Nephron progenitor cell (in vitro differentiated cells): Measurements from ENCODE around the gene RNASE7.

Experiments used
- DNase-seq: peaks from one replicate; pipeline ENCODE4 v3.0.0; 2021
- H3K27ac Mint-ChIP-seq: 2 replicates; pipeline ENCODE4 v1.8.0; 2021; ENCODE audit warnings: mild to moderate bottlenecking, moderate library complexity, mixed read lengths
- H3K27me3 Mint-ChIP-seq: 2 replicates; pipeline ENCODE4 v1.8.0; 2021; ENCODE audit warnings: mild to moderate bottlenecking, low read depth, mixed read lengths; ENCODE audit not compliant: poor library complexity
- H3K36me3 Mint-ChIP-seq: 2 replicates; pipeline ENCODE4 v1.8.0; 2021; ENCODE audit warnings: low read depth, mixed read lengths
- H3K4me1 Mint-ChIP-seq: 2 replicates; pipeline ENCODE4 v1.8.0; 2021; ENCODE audit warnings: mixed read lengths
- H3K4me3 Mint-ChIP-seq: 2 replicates; pipeline ENCODE4 v1.8.0; 2021; ENCODE audit warnings: mild to moderate bottlenecking, moderate library complexity, mixed read lengths
- H3K9me3 Mint-ChIP-seq: 2 replicates; pipeline ENCODE4 v1.8.0; 2021; ENCODE audit warnings: mild to moderate bottlenecking, moderate library complexity, mixed read lengths
- TF ChIP-seq, protein P1 (sequence below): fragments of 200-600 bp; sonication (generic); IDR thresholded peaks from 2 replicates; pipeline ENCODE4 v1.5.0; 2021; ENCODE audit warnings: antibody characterized with exemption

RNASE7 gene

DNA sequence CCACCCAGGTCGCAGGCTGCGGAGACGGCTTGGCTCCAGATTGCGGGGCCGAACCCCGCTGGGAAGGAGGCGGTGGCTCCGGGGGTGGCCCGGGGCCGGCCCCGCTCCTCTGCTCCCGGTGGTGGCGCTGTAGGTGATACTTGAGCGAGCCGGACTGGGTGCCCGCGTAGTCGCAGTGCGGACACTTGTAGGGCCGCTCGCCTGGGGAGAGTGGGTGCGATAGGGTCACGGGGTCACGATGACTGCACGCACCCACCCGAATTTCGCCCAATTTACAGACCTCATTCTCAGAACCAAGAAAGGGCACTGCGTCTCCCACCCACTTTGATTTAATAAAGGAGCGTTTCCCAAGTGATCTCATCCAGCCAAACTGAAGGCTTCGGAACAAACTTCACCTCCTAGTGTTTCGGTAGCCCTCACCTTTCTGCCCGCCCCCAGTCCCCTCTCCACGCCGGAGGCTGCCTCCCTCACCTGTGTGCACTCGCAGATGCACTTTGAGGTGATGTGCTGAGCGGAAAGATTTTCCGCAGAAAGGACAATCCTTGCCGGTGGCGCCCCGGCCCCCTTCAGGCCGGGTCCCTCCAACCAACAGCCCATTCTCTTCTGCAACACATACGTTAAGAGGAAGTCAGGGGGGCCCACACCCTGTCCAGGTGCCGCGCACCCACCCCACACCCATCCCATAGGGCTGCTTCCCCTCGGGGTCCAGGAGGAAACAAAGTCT, 48.9 kb downstream of the RNASE7 start:
- no peaks in the 10 kb centered on the region for H3K9me3 Mint-ChIP-seq
- H3K27me3 Mint-ChIP-seq: peaks cover 6% of the 10 kb centered on the region
- H3K27ac Mint-ChIP-seq: peak overlapping the region; percentile 73
- H3K4me1 Mint-ChIP-seq: peaks cover 66% of the 10 kb centered on the region
- TF ChIP-seq, protein P1, sequence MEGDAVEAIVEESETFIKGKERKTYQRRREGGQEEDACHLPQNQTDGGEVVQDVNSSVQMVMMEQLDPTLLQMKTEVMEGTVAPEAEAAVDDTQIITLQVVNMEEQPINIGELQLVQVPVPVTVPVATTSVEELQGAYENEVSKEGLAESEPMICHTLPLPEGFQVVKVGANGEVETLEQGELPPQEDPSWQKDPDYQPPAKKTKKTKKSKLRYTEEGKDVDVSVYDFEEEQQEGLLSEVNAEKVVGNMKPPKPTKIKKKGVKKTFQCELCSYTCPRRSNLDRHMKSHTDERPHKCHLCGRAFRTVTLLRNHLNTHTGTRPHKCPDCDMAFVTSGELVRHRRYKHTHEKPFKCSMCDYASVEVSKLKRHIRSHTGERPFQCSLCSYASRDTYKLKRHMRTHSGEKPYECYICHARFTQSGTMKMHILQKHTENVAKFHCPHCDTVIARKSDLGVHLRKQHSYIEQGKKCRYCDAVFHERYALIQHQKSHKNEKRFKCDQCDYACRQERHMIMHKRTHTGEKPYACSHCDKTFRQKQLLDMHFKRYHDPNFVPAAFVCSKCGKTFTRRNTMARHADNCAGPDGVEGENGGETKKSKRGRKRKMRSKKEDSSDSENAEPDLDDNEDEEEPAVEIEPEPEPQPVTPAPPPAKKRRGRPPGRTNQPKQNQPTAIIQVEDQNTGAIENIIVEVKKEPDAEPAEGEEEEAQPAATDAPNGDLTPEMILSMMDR: no peak
- H3K4me3 Mint-ChIP-seq: no peak overlapping the region
- H3K36me3 Mint-ChIP-seq: peaks cover 56% of the 10 kb centered on the region
- no peak for DNase-seq

DNA sequence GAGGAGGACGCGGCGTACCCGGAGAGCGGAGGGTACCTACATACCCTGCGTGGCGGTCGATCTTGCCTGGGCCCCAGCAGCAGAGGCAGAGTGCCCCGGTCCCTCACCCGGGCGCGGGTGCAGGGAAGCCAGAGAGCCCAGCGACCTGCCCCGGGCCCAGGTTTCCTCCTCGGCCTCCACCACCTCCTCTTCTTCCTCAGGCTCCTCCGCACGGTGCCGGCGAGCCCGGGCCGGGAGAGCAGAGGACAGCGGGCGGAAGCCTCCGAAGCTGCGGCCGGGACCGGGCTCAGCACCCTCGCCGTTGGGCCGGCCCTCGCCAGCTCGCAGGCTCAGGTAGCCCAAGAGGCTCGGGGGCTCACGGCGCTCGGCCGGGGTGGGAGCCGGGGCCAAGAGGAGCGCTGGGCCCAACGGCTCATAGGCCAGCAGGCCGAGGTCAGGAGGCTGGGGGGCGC, 49.7 kb downstream of the RNASE7 start:
- peaks cover 69% of the 10 kb centered on the region for H3K4me1 Mint-ChIP-seq
- peak overlapping the region; percentile 73 for H3K27ac Mint-ChIP-seq
- H3K27me3 Mint-ChIP-seq: peaks cover 6% of the 10 kb centered on the region
- TF ChIP-seq, protein P1: no peak
- H3K9me3 Mint-ChIP-seq: no peaks in the 10 kb centered on the region
- peaks cover 49% of the 10 kb centered on the region for H3K36me3 Mint-ChIP-seq
- no peak overlapping the region for H3K4me3 Mint-ChIP-seq
- DNase-seq: no peak

DNA sequence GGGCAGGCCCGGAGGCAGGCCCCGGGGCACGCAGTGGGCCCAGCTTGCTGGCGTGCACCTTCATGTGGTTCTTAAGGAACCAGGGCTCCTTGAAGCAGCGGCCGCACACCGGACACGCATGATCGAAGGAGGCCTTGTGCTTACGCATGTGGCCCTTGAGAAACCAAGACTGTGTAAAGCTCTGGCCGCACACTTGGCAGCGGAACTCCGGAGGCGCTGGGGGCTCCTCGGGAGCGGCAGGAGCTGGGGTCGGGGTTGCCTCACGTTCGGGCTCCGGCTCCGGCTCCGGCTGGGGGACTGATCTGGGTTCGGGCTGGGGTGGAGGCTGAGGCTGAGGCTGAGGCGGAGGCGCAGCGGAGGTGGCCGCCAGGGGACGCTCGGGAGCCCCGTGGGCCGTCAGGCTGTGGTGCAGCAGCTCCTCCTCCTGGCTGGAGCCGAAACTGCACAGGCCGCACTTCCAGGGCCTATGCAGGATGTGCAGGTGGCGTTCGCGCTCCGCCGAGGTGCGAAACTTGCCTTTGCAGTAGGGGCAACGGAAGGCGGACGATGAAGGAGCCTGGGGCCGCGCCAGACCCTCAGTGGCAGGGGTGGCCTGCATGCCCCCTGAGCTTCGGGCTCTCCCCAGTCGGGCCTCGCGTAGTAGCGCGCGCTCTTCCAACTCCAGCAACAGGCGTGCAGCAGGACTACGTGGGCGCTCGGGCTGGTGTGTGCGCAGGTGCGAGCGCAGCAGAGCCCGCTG, 50.3 kb downstream of the RNASE7 start:
- Mint-ChIP-seq H3K9me3 (no peaks in the 10 kb centered on the region), H3K4me3 (peak overlapping the region; percentile 50), H3K36me3 (peaks cover 48% of the 10 kb centered on the region), H3K4me1 (peaks cover 72% of the 10 kb centered on the region), H3K27ac (no peak overlapping the region), H3K27me3 (peaks cover 6% of the 10 kb centered on the region)
- peak; percentile 94 for DNase-seq
- TF ChIP-seq, protein P1: peak; percentile 100

DNA sequence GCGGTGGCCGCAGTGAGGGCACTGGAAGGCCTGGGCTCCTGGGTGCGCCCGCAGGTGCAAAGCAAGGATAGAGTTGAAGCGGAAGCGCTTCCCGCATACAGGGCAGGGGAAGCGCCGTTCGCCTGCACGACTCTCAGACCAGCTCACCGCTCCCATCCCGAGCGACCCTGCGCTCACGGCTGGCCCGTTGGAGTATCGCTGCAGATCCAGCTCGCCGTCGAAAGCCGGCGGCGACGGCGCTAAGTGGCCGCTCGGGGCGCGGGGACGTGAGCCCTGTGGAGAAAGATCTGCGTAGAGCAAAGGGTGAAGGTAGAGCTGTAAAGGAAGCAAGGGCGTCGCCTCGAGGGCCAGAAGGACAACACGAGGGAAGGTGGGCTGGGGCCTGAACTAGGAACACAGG, 50.9 kb downstream of the RNASE7 start:
- TF ChIP-seq, protein P1: no peak
- H3K27me3 Mint-ChIP-seq: peaks cover 6% of the 10 kb centered on the region
- no peak overlapping the region for H3K27ac Mint-ChIP-seq
- no peak for DNase-seq
- peaks cover 45% of the 10 kb centered on the region for H3K36me3 Mint-ChIP-seq
- peak overlapping the region; percentile 78 for H3K4me3 Mint-ChIP-seq
- H3K9me3 Mint-ChIP-seq: no peaks in the 10 kb centered on the region
- H3K4me1 Mint-ChIP-seq: peaks cover 67% of the 10 kb centered on the region
